ENCODE data around the gene GABRA5.

GABRA5 gene

DNA sequence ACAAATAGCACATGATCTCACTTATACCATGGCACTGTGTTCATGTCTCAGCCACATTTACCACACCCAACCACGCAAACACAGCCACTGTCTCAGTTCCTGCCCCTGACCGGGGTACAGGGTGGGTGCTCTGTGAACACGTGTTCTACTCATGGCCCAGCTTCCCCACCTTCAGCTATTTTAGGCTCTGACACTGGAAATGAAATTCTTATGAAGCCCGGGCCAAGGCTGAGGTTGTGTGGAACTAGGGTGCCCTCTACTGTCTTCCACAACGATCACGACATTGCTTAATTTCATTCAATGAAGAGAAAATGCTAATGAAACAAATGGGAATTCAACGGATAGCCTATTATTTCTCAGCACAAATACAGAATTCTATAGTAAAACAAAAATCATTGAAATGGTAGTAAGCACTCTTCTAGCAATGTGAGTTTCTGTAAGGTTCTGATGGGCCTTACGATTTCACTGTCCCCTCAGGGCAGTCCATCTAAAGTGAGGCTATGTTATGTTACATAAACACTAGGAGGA is 2.1 kb upstream of the GABRA5 start:
- TF ChIP-seq, protein P1, sequence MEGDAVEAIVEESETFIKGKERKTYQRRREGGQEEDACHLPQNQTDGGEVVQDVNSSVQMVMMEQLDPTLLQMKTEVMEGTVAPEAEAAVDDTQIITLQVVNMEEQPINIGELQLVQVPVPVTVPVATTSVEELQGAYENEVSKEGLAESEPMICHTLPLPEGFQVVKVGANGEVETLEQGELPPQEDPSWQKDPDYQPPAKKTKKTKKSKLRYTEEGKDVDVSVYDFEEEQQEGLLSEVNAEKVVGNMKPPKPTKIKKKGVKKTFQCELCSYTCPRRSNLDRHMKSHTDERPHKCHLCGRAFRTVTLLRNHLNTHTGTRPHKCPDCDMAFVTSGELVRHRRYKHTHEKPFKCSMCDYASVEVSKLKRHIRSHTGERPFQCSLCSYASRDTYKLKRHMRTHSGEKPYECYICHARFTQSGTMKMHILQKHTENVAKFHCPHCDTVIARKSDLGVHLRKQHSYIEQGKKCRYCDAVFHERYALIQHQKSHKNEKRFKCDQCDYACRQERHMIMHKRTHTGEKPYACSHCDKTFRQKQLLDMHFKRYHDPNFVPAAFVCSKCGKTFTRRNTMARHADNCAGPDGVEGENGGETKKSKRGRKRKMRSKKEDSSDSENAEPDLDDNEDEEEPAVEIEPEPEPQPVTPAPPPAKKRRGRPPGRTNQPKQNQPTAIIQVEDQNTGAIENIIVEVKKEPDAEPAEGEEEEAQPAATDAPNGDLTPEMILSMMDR (IDR thresholded peaks at IDR 0.05): peak; percentile 62
- H3K36me3 Mint-ChIP-seq (ENCODE audit: low read depth): no peaks in the 10 kb centered on the region
- DNase-seq: peak; percentile 52
- H3K9me3 Mint-ChIP-seq: peaks cover 8% of the 10 kb centered on the region
- peaks cover 4% of the 10 kb centered on the region for H3K4me1 Mint-ChIP-seq
- no peak overlapping the region for H3K4me3 Mint-ChIP-seq
- no peak overlapping the region for H3K27ac Mint-ChIP-seq
- peaks cover 54% of the 10 kb centered on the region for H3K27me3 Mint-ChIP-seq (ENCODE audit: low read depth, poor library complexity)

DNA sequence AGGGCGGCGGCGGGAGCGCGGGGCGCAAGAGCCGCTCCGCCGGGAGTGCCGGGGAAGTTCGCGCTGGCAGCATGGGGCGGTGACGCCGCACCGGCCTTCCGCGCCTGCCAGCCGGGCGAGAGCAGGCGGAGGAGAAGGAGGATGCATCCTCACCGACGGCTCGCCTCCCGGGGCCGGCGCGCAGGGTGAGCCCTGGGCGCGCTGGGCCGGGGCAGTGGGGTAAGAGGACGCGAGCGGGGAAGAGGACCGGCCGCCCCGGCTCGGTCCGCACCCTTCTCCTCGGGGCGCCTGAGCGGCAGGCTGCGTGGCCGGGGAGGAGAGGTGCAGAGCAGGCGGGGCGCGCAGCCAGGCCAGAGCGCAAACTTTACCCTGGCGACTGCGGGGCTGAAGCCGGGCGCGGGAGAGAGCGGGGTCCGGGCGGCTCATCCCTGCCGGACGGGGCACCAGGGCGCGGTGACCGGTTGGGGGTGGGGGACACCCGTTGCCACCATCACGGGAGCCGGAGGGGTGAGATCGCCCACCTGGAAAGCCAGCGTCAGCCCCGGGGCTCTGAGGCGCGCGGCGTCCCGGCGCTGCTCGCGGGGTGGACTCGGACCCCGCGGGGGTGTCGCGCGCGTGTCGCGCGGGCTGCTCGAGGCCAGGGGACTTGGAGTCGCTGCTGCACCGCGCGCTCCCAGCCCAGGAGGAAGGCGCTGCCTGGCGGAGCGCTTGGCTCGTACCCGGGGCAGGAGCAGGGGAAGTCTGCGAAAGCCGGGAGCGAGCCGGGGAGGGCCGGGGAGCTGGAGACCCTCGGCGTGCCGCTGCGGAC is 542 bp downstream of the GABRA5 start:
- peak; percentile 51 for DNase-seq
- peak overlapping the region; percentile 68 for H3K4me3 Mint-ChIP-seq
- no peaks in the 10 kb centered on the region for H3K36me3 Mint-ChIP-seq (ENCODE audit: low read depth)
- TF ChIP-seq, protein P1 (IDR thresholded peaks at IDR 0.05): no peak
- peaks cover 8% of the 10 kb centered on the region for H3K4me1 Mint-ChIP-seq
- peaks cover 69% of the 10 kb centered on the region for H3K27me3 Mint-ChIP-seq (ENCODE audit: low read depth, poor library complexity)
- H3K27ac Mint-ChIP-seq: no peak overlapping the region
- H3K9me3 Mint-ChIP-seq: no peaks in the 10 kb centered on the region

DNA sequence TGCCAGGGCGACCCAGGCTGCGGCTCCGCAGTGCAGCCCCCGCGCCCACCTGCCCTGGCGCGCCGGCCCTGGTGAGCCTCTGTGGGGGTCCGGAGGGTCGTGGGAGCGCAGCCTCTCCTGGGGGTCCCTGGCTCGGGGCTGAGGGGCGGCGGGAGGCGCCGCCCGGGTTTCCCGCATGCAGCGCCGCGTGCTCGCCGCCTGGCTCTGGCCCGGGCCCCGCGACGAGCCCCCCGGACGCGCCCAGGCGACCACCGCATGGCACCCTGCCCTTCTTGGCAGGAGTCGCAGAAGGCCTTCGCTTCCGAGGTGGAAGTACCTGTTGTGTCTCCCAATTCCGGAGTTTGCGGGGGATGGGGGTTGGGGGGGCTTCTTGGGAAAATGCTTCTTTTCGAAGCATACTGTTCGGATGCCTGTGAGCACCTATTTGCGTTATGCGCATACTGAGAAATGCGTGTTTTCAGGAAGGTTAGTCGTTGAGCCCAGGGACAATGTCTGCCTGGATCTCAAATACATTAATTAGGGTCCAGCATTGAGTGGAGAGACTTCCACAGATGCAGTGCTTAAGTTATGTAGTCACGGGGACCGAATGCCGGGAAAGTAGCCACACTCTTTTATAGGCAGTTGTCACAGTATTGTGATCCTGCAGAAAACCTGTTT is 1.3 kb downstream of the GABRA5 start:
- no peak for DNase-seq
- Mint-ChIP-seq H3K4me3 (peak overlapping the region; percentile 60), H3K9me3 (no peaks in the 10 kb centered on the region), H3K4me1 (peaks cover 10% of the 10 kb centered on the region), H3K27me3 (ENCODE audit: low read depth, poor library complexity) (peaks cover 67% of the 10 kb centered on the region), H3K36me3 (ENCODE audit: low read depth) (no peaks in the 10 kb centered on the region), H3K27ac (no peak overlapping the region)
- TF ChIP-seq, protein P1 (IDR thresholded peaks at IDR 0.05): no peak

DNA sequence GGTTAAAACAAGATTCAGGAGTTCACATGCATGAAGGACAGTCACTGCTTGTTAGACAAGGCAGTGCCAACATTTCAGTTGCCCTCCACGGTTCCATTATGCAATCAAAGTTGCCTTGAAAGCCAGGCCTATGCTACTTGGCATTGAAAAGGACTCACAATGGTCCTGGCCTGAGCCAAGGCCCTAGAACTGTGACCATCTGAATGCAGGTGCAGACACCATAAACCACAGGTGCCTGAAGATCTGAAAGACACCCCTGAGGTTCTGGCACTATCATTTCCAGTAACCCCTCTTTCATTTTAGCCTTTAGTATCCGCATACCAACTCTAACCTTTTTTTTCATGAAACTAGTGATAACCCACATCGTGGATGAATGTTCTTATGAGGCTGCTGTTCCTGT is 2.8 kb downstream of the GABRA5 start:
- H3K27ac Mint-ChIP-seq: no peak overlapping the region
- no peaks in the 10 kb centered on the region for H3K36me3 Mint-ChIP-seq (ENCODE audit: low read depth)
- H3K4me1 Mint-ChIP-seq: peaks cover 10% of the 10 kb centered on the region
- TF ChIP-seq, protein P1 (IDR thresholded peaks at IDR 0.05): no peak
- no peak overlapping the region for H3K4me3 Mint-ChIP-seq
- H3K27me3 Mint-ChIP-seq (ENCODE audit: low read depth, poor library complexity): peaks cover 67% of the 10 kb centered on the region
- DNase-seq: no peak
- no peaks in the 10 kb centered on the region for H3K9me3 Mint-ChIP-seq

DNA sequence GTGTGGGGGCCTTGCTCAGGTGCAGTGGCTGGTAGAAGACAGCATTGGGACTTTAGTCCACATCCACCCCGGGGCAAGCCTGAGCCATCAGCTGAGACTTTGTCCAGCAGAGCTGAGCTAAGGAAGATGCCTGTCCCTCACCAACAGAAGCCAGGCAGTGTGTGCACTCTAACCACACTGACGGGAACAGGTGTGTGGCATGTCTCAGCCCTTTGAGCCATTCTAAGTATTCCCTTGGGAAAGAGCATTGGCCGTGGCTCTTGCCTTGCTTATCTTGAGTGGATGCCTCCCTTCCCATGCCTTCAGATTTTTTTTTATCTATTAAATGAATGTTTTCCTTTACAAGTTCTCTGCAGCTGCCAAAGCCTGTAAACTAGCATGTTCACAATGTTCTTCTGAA is 3.5 kb downstream of the GABRA5 start:
- TF ChIP-seq, protein P1 (IDR thresholded peaks at IDR 0.05): no peak
- Mint-ChIP-seq H3K4me1 (peaks cover 10% of the 10 kb centered on the region), H3K9me3 (no peaks in the 10 kb centered on the region), H3K27me3 (ENCODE audit: low read depth, poor library complexity) (peaks cover 60% of the 10 kb centered on the region), H3K27ac (no peak overlapping the region), H3K36me3 (ENCODE audit: low read depth) (no peaks in the 10 kb centered on the region), H3K4me3 (no peak overlapping the region)
- no peak for DNase-seq

Measured in nephron progenitor cell (in vitro differentiated cells).